Measurements from ENCODE around the gene HRH4. TPM values are rescaled to one million over a fixed set of nuclear protein-coding genes. Genes with fewer than 3 reads are reported as not detected.

HRH4 gene
- total RNA-seq, 1 donor from 2014 or later = 1.7 TPM

DNA sequence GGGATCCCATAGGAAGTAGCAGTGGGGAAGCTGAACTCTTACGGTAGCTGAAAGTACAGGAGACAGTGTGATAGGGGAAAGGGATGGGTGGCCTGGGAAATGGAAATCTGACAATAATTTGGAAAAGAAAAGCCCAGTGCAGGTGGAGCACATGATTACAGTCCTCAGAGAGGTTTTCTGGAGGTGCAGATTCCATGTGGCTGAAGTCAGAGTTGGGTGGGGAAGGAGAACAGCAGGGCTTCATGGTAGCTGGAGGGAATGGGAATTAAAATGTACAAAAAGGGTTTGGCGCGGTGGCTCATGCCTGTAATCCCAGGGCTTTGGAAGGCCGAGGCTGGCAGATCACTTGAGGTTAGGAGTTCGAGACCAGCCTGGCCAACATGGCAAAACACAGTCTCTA, 12.2 kb downstream of the HRH4 start:
- Mint-ChIP-seq H3K27me3 (ENCODE audit: insufficient read depth) (peaks cover 17% of the 10 kb centered on the region), H3K9me3 (no peaks in the 10 kb centered on the region), H3K27ac (no peak overlapping the region), H3K4me1 (ENCODE audit: low read depth) (no peaks in the 10 kb centered on the region), H3K36me3 (ENCODE audit: low read depth) (no peaks in the 10 kb centered on the region), H3K4me3 (no peak overlapping the region)
- intact Hi-C loops (cut with micrococcal nuclease) = no loop called here
- DNase-seq (ENCODE audit: low spot score) = no peak

DNA sequence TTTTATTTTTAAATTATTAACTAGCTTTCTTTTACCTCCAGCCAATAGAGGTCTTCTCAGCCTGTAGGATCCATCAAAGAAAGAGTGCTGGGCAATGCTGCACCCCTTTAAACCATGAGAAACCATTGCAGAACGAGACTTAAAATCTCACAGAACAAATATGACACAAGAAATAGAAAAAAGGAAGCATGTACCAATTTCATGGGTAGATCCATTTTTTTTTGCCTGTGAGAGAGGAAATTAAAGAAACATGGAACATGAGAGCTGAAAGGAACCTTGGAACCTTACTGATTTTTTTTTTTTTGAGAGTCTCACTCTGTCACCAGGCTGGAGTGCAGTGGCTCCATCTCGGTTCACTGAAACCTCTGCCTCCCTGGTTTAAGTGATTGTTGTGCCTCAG, 14.0 kb downstream of the HRH4 start:
- H3K4me3 Mint-ChIP-seq = no peak overlapping the region
- no peak overlapping the region for H3K27ac Mint-ChIP-seq
- peaks cover 17% of the 10 kb centered on the region for H3K27me3 Mint-ChIP-seq (ENCODE audit: insufficient read depth)
- DNase-seq (ENCODE audit: low spot score) = no peak
- intact Hi-C loops (cut with micrococcal nuclease) = no loop called here
- no peaks in the 10 kb centered on the region for H3K36me3 Mint-ChIP-seq (ENCODE audit: low read depth)
- no peaks in the 10 kb centered on the region for H3K4me1 Mint-ChIP-seq (ENCODE audit: low read depth)
- no peaks in the 10 kb centered on the region for H3K9me3 Mint-ChIP-seq

DNA sequence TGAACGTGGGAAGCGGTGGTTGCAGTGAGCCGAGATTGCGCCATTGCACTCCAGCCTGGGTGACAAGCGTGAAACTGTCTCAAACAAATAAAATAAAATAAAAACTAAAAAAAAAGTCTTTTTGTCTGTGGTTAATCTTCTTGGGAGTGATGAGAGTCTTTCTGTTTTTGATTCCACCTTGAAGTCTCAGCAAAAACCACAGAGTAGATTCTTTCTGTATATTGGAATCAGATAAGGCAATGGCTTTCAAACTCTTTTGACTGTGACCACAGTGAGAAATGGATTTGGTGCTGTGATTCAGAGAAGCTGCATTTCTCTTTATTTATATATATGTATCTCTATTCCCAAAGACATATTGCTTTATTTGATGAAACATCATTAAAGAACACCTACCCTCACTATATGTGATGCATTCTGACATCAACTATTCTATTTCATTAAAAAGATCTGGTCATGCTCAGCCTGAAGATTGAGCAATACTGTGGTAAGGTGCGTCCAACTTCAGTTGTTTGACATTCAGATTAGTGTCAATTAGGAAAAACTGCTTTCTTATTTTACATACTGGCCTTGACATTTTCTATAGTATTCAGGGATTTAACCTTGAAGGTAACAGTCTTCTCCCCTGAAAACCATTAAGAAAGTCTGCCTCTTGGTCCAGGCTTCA, 15.6 kb downstream of the HRH4 start:
- H3K36me3 Mint-ChIP-seq (ENCODE audit: low read depth) = no peaks in the 10 kb centered on the region
- H3K4me3 Mint-ChIP-seq = no peak overlapping the region
- DNase-seq (ENCODE audit: low spot score) = no peak
- H3K27ac Mint-ChIP-seq = no peak overlapping the region
- intact Hi-C loops (cut with micrococcal nuclease) = loop anchor here (1.0 kb wide), 1 partner anchor 16 kb away; the partner anchor contains the start of gene HRH4
- H3K9me3 Mint-ChIP-seq = no peaks in the 10 kb centered on the region
- H3K27me3 Mint-ChIP-seq (ENCODE audit: insufficient read depth) = peaks cover 20% of the 10 kb centered on the region
- H3K4me1 Mint-ChIP-seq (ENCODE audit: low read depth) = no peaks in the 10 kb centered on the region

GRCh38 chr18:24479371-24479770, 18.9 kb downstream of the HRH4 start:
- H3K36me3 Mint-ChIP-seq (ENCODE audit: low read depth) = no peaks in the 10 kb centered on the region
- intact Hi-C loops (cut with micrococcal nuclease) = no loop called here
- no peak for DNase-seq (ENCODE audit: low spot score)
- H3K9me3 Mint-ChIP-seq = no peaks in the 10 kb centered on the region
- H3K4me3 Mint-ChIP-seq = no peak overlapping the region
- peaks cover 22% of the 10 kb centered on the region for H3K27me3 Mint-ChIP-seq (ENCODE audit: insufficient read depth)
- H3K4me1 Mint-ChIP-seq (ENCODE audit: low read depth) = no peaks in the 10 kb centered on the region
- no peak overlapping the region for H3K27ac Mint-ChIP-seq

GRCh38 chr18:24482821-24483220, 22.4 kb downstream of the HRH4 start:
- Mint-ChIP-seq H3K36me3 (ENCODE audit: low read depth) (no peaks in the 10 kb centered on the region), H3K27me3 (ENCODE audit: insufficient read depth) (peaks cover 8% of the 10 kb centered on the region)

DNA sequence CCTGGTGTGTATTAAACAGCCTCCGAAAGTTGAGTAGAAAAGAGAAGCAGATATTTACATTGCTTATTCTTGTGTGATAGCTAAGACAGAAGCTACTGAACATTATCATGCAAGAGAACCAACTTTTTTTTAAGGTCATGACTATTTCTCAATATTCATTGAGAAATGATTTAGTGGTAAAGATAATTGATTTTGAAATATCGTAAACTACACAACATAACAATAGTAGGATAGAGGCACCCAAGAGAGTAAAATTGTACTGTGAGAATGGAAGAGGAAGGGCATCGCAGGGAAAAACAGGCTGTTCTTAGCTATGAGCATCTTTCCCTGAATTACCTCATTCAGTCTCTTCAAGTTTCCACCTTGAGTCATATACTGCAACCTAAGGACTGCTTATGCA, 25.2 kb downstream of the HRH4 start:
- H3K4me3 Mint-ChIP-seq = no peak overlapping the region
- peaks cover 13% of the 10 kb centered on the region for H3K4me1 Mint-ChIP-seq (ENCODE audit: low read depth)
- peaks cover 6% of the 10 kb centered on the region for H3K27me3 Mint-ChIP-seq (ENCODE audit: insufficient read depth)
- no peak overlapping the region for H3K27ac Mint-ChIP-seq
- DNase-seq (ENCODE audit: low spot score) = no peak
- no peaks in the 10 kb centered on the region for H3K36me3 Mint-ChIP-seq (ENCODE audit: low read depth)
- intact Hi-C loops (cut with micrococcal nuclease) = loop anchor here (5.0 kb wide), 2 partner anchors 53 to 308 kb away; no protein-coding TSS in a partner anchor
- no peaks in the 10 kb centered on the region for H3K9me3 Mint-ChIP-seq

More at GRCh38 chr18:24482821-24483220, 22.4 kb downstream of the HRH4 start:
- H3K4me3 Mint-ChIP-seq = no peak overlapping the region
- peaks cover 5% of the 10 kb centered on the region for H3K4me1 Mint-ChIP-seq (ENCODE audit: low read depth)
- H3K27ac Mint-ChIP-seq = no peak overlapping the region
- no peak for DNase-seq (ENCODE audit: low spot score)
- H3K9me3 Mint-ChIP-seq = no peaks in the 10 kb centered on the region
- intact Hi-C loops (cut with micrococcal nuclease) = no loop called here

GRCh38 chr18:24486684-24487083, 26.2 kb downstream of the HRH4 start:
- peaks cover 13% of the 10 kb centered on the region for H3K4me1 Mint-ChIP-seq (ENCODE audit: low read depth)
- intact Hi-C loops (cut with micrococcal nuclease) = loop anchor here (5.0 kb wide), 2 partner anchors 54 to 309 kb away; no protein-coding TSS in a partner anchor
- peaks cover 6% of the 10 kb centered on the region for H3K27me3 Mint-ChIP-seq (ENCODE audit: insufficient read depth)
- no peak overlapping the region for H3K4me3 Mint-ChIP-seq
- no peak for DNase-seq (ENCODE audit: low spot score)
- H3K9me3 Mint-ChIP-seq = no peaks in the 10 kb centered on the region
- H3K27ac Mint-ChIP-seq = no peak overlapping the region
- no peaks in the 10 kb centered on the region for H3K36me3 Mint-ChIP-seq (ENCODE audit: low read depth)

- Mint-ChIP-seq H3K9me3 (no peaks in the 10 kb centered on the region), H3K4me1 (ENCODE audit: low read depth) (peaks cover 13% of the 10 kb centered on the region), H3K27ac (no peak overlapping the region), H3K36me3 (ENCODE audit: low read depth) (no peaks in the 10 kb centered on the region), H3K4me3 (no peak overlapping the region), H3K27me3 (ENCODE audit: insufficient read depth) (peaks cover 9% of the 10 kb centered on the region)
- no peak for DNase-seq (ENCODE audit: low spot score)
- intact Hi-C loops (cut with micrococcal nuclease) = loop anchor here (1.0 to 5.0 kb wide), 3 partner anchors 57 to 312 kb away; no protein-coding TSS in a partner anchor
These were observed 28.5 kb downstream of the HRH4 start for GRCh38 chr18:24488824-24489493.

- intact Hi-C loops (cut with micrococcal nuclease) = no loop called here
- no peaks in the 10 kb centered on the region for H3K9me3 Mint-ChIP-seq
- no peak for DNase-seq (ENCODE audit: low spot score)
- H3K4me3 Mint-ChIP-seq = no peak overlapping the region
- H3K4me1 Mint-ChIP-seq (ENCODE audit: low read depth) = peaks cover 13% of the 10 kb centered on the region
- no peaks in the 10 kb centered on the region for H3K36me3 Mint-ChIP-seq (ENCODE audit: low read depth)
- H3K27ac Mint-ChIP-seq = no peak overlapping the region
- H3K27me3 Mint-ChIP-seq (ENCODE audit: insufficient read depth) = peaks cover 19% of the 10 kb centered on the region
These were observed 30.1 kb downstream of the HRH4 start for GRCh38 chr18:24490539-24490938.

GRCh38 chr18:24491927-24492834, 31.7 kb downstream of the HRH4 start:
- Mint-ChIP-seq H3K36me3 (ENCODE audit: low read depth) (no peaks in the 10 kb centered on the region), H3K27ac (no peak overlapping the region), H3K4me1 (ENCODE audit: low read depth) (peaks cover 13% of the 10 kb centered on the region), H3K4me3 (no peak overlapping the region), H3K9me3 (no peaks in the 10 kb centered on the region), H3K27me3 (ENCODE audit: insufficient read depth) (peaks cover 19% of the 10 kb centered on the region)
- intact Hi-C loops (cut with micrococcal nuclease) = no loop called here
- DNase-seq (ENCODE audit: low spot score) = no peak

DNA sequence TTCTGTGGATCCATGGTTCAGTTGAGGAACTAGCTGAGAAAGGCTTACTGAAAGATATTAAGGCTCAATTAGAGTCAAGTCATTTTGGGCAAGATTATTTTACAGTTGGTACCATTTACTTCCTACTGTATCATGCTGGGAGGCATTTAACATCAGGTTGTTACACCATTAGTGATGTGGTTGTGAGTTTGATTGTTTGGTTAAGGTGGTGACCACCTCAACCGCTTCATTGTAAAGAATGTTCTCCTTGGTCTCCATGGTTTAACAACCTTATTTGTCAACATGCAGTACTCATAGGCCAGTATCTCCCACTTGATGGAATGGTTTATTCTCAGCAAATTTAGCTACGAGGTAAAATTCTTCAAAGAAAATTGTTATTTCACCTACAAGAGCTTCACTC, 34.1 kb downstream of the HRH4 start:
- H3K36me3 Mint-ChIP-seq (ENCODE audit: low read depth) = no peaks in the 10 kb centered on the region
- no peak for DNase-seq (ENCODE audit: low spot score)
- intact Hi-C loops (cut with micrococcal nuclease) = no loop called here
- H3K4me1 Mint-ChIP-seq (ENCODE audit: low read depth) = no peaks in the 10 kb centered on the region
- no peaks in the 10 kb centered on the region for H3K9me3 Mint-ChIP-seq
- no peak overlapping the region for H3K27ac Mint-ChIP-seq
- peaks cover 19% of the 10 kb centered on the region for H3K27me3 Mint-ChIP-seq (ENCODE audit: insufficient read depth)
- H3K4me3 Mint-ChIP-seq = no peak overlapping the region

- no peaks in the 10 kb centered on the region for H3K9me3 Mint-ChIP-seq
These were observed 36.8 kb downstream of the HRH4 start for GRCh38 chr18:24497031-24497754.

More at GRCh38 chr18:24497031-24497754, 36.8 kb downstream of the HRH4 start:
- Mint-ChIP-seq H3K27me3 (ENCODE audit: insufficient read depth) (peaks cover 21% of the 10 kb centered on the region), H3K27ac (no peak overlapping the region), H3K4me1 (ENCODE audit: low read depth) (no peaks in the 10 kb centered on the region), H3K36me3 (ENCODE audit: low read depth) (no peaks in the 10 kb centered on the region), H3K4me3 (no peak overlapping the region)
- intact Hi-C loops (cut with micrococcal nuclease) = no loop called here
- DNase-seq (ENCODE audit: low spot score) = no peak
